B cell (primary cell): ENCODE results near the gene MYOZ2. TPM values are rescaled to one million over a fixed set of nuclear protein-coding genes. Genes with fewer than 3 reads are reported as not detected.

Experiments used
- ATAC-seq: fragments of 200-7000 bp; cut with Tn5 transposase; one replicate; pipeline ENCODE4 v1.10.0; 2021; ENCODE audit warnings: low read depth, mild to moderate bottlenecking, moderate number of reproducible peaks, moderate library complexity
- CTCF ChIA-PET: fragments of 350-600 bp; sonication (Branson Sonifier 250); formaldehyde crosslinking; loops from one replicate; lab custom pipeline; 2021; ENCODE audit warnings: antibody characterized with exemption, inconsistent platforms; lab: Charles Lee
- POLR2A ChIA-PET: fragments of 350-600 bp; sonication (Branson Sonifier 250); formaldehyde crosslinking; loops from one replicate; lab custom pipeline; 2021; ENCODE audit warnings: antibody characterized with exemption; lab: Charles Lee
- DNase-seq: peaks from one replicate; pipeline ENCODE4 v3.0.0; 2013
- H2AFZ ChIP-seq: 2 replicates; pipeline ENCODE4 v1.6.1; 2012; ENCODE audit warnings: mild to moderate bottlenecking, low read depth, low read length; ENCODE audit not compliant: insufficient read depth, poor library complexity, severe bottlenecking
- H3K27ac ChIP-seq, 2 donors: 1 replicate in 1 of 2; 2 replicates in 1 of 2; pipeline ENCODE4 v1.5.1; 2012 to 2013; ENCODE audit warnings: low read length in 2 of 2, mild to moderate bottlenecking in 2 of 2, moderate library complexity in 1 of 2
- H3K27me3 ChIP-seq, 4 experiments: fragments of 200-600 bp in 1 of 4; sonication (generic) in 1 of 4; replicated peaks in 1 of 4; 1 replicate in 2 of 4; 2 replicates in 2 of 4; pipeline versions ENCODE4 v1.6.1 to v1.7.0; 2013 to 2016; ENCODE audit warnings: low read length in 3 of 4, mild to moderate bottlenecking in 2 of 4, mixed read lengths in 1 of 4, moderate library complexity in 1 of 4; ENCODE audit not compliant: insufficient read depth in 4 of 4, control insufficient read depth in 3 of 4; ENCODE audit errors: control extremely low read depth in 1 of 4
- H3K36me3 ChIP-seq, 2 experiments: replicated peaks in 1 of 2; 1 replicate in 1 of 2; 2 replicates in 1 of 2; pipeline versions ENCODE4 v1.6.1 to v1.7.1; 2013; ENCODE audit warnings: low read length in 1 of 2; ENCODE audit not compliant: insufficient read depth in 2 of 2, control insufficient read depth in 1 of 2; ENCODE audit errors: control extremely low read depth in 1 of 2, extremely low read depth in 1 of 2
- H3K4me1 ChIP-seq, 2 donors: fragments of 200-600 bp in 1 of 2; sonication (generic) in 1 of 2; 1 replicate in 1 of 2; 2 replicates in 1 of 2; pipeline versions ENCODE4 v1.5.1 to v1.6.1; 2013 to 2017; ENCODE audit warnings: low read length in 2 of 2; ENCODE audit not compliant: control insufficient read depth in 2 of 2, insufficient read depth in 2 of 2
- H3K4me2 ChIP-seq: replicated peaks from 2 replicates; pipeline ENCODE3; 2012; ENCODE audit warnings: mild to moderate bottlenecking, low read depth, low read length; ENCODE audit not compliant: poor library complexity, severe bottlenecking
- H3K4me3 ChIP-seq, 5 experiments: fragments of 200-600 bp in 1 of 5; sonication (generic) in 1 of 5; 1 replicate in 3 of 5; 2 replicates in 2 of 5; pipeline versions ENCODE4 v1.5.1 to v1.7.0; 2011 to 2016; ENCODE audit warnings: low read length in 4 of 5, mild to moderate bottlenecking in 4 of 5, low read depth in 2 of 5, control low read depth in 1 of 5, moderate library complexity in 1 of 5; ENCODE audit not compliant: insufficient read depth in 1 of 5; ENCODE audit errors: control extremely low read depth in 1 of 5, extremely low read depth in 1 of 5
- H3K79me2 ChIP-seq: fragments of 200-600 bp; sonication (generic); one replicate; pipeline ENCODE4 v1.6.0; 2016; ENCODE audit warnings: low read length; ENCODE audit not compliant: control insufficient read depth, insufficient read depth
- H3K9ac ChIP-seq: fragments of 200-600 bp; sonication (generic); 2 replicates; pipeline ENCODE4 v1.6.1; 2017; ENCODE audit warnings: mild to moderate bottlenecking, low read length, moderate library complexity
- H3K9me3 ChIP-seq, 3 donors: one replicate each; pipeline versions ENCODE4 v1.6.1 to v1.7.1; 2013; ENCODE audit warnings: low read length in 2 of 3; ENCODE audit not compliant: control insufficient read depth in 2 of 3, insufficient read depth in 1 of 3; ENCODE audit errors: control extremely low read depth in 1 of 3
- H4K20me1 ChIP-seq: 2 replicates; pipeline ENCODE4 v1.6.0; 2012; ENCODE audit warnings: mild to moderate bottlenecking, low read length; ENCODE audit not compliant: insufficient read depth, control insufficient read depth, poor library complexity, severe bottlenecking
- H3K27ac Mint-ChIP-seq: one replicate; pipeline ENCODE4 v1.8.0; 2021; ENCODE audit warnings: mixed read lengths
- H3K27me3 Mint-ChIP-seq: one replicate; pipeline ENCODE4 v1.8.0; 2021; ENCODE audit warnings: mixed read lengths
- H3K4me1 Mint-ChIP-seq: one replicate; pipeline ENCODE4 v1.8.0; 2021; ENCODE audit warnings: mixed read lengths
- H3K4me3 Mint-ChIP-seq: one replicate; pipeline ENCODE4 v1.8.0; 2021; ENCODE audit warnings: mixed read lengths
- H3K9me3 Mint-ChIP-seq: one replicate; pipeline ENCODE4 v1.8.0; 2022; ENCODE audit warnings: mixed read lengths; ENCODE audit not compliant: insufficient read depth
- EZH2 ChIP-seq: IDR thresholded peaks from 2 replicates; pipeline ENCODE4 v1.6.1; 2012; ENCODE audit warnings: borderline replicate concordance, low read depth, mild to moderate bottlenecking, moderate library complexity, low read length; ENCODE audit not compliant: insufficient read depth, poor library complexity, severe bottlenecking
- whole genome bisulfite sequencing: methylation state at CpG from one replicate; pipeline ENCODE4 v1.1.5; 2013; ENCODE audit warnings: missing lambda C conversion rate; ENCODE audit not compliant: insufficient coverage; 5-methylcytosine and 5-hydroxymethylcytosine counted together
- intact Hi-C: fragments of 100-400 bp; cut with micrococcal nuclease; formaldehyde crosslinking; loops from one replicate; pipeline ENCODE4 v1.10.0; 2022
- polyA plus RNA-seq: library from polyadenylated mRNA; depleted of rRNA; stranded (reverse); fragments of >200 nt; gene quantifications from 2 replicates; pipeline ENCODE4 v1.2.3, GENCODE V29; 2012
- total RNA-seq, 2 donors: library from RNA; stranded (reverse); fragments of 120-200 nt in 1 of 2; gene quantifications; 1 replicate in 1 of 2; 2 replicates in 1 of 2; pipeline versions ENCODE4 v1.2.3 to v1.2.4, GENCODE V29; 2013 to 2022
- TF ChIP-seq, protein P1 (sequence below): fragments of 200-600 bp; IDR thresholded peaks from one replicate; pipeline ENCODE4 v1.8.0; 2022; ENCODE audit warnings: antibody characterized with exemption, mild to moderate bottlenecking

MYOZ2 gene
- total and polyA plus RNA-seq, 2 donors (not counting 1 experiment from before 2014, with no cell fraction given): not detected

DNA sequence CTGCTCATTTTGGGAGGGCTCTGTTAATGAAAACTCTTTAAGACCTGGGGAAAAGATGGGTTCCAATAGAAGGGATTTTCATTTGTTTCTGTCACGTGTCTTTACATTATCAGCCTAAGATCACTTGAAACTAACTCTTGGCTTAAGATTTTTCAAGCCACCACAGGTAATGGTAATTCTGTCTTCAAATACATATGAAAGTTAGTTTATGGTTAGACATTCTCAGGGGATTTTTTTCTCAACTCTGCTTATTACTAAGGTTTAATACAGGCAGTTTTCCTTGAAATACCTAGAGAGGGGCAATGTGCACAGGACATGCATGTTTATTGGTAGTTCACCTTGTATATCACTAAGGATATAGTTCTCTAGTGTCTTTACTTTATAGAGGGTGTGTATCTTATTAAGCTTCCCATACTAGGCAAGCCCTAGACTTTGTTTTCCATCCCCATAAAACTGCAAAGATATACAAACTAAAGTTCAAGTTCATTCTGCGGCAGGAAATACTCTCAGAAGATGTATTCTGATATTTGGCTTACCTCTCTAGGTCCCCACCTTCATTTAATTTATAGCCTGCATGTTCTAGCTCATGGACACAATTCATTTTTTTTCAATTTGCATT, 38.2 kb upstream of the MYOZ2 start:
- Mint-ChIP-seq H3K4me3 (no peak overlapping the region), H3K27ac (no peak overlapping the region), H3K27me3 (peaks cover 18% of the 10 kb centered on the region), H3K4me1 (peaks cover 2% of the 10 kb centered on the region), H3K9me3 (no peaks in the 10 kb centered on the region)
- Histone ChIP-seq H3K9ac (no peak overlapping the region), H3K36me3 (no peaks in the 10 kb centered on the region), H2AFZ (no peak overlapping the region), H3K27me3 (peaks cover 0 to 4% (median under 1%) of the 10 kb centered on the region in 4 experiments), H3K79me2 (no peaks in the 10 kb centered on the region), H3K4me2 (no peak overlapping the region), H3K4me1 (no peaks in the 10 kb centered on the region), H3K27ac (no peak overlapping the region), H3K4me3 (no peak overlapping the region), H4K20me1 (no peaks in the 10 kb centered on the region), H3K9me3 (no peaks in the 10 kb centered on the region)
- no peak for DNase-seq
- WGBS: no CpG with 5 or more reads among the region's 2 CpGs
- intact Hi-C loops: loop anchor here (5.0 kb wide), 1 partner anchor 45 kb away; no protein-coding TSS in a partner anchor
- CTCF ChIA-PET: interaction anchor here (0.6 kb wide), 1 partner anchor 53 kb away, joined by 3 read pairs; no protein-coding TSS in a partner anchor
- TF ChIP-seq EZH2: no peak
- TF ChIP-seq, protein P1, sequence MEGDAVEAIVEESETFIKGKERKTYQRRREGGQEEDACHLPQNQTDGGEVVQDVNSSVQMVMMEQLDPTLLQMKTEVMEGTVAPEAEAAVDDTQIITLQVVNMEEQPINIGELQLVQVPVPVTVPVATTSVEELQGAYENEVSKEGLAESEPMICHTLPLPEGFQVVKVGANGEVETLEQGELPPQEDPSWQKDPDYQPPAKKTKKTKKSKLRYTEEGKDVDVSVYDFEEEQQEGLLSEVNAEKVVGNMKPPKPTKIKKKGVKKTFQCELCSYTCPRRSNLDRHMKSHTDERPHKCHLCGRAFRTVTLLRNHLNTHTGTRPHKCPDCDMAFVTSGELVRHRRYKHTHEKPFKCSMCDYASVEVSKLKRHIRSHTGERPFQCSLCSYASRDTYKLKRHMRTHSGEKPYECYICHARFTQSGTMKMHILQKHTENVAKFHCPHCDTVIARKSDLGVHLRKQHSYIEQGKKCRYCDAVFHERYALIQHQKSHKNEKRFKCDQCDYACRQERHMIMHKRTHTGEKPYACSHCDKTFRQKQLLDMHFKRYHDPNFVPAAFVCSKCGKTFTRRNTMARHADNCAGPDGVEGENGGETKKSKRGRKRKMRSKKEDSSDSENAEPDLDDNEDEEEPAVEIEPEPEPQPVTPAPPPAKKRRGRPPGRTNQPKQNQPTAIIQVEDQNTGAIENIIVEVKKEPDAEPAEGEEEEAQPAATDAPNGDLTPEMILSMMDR: no peak
- POLR2A ChIA-PET: no interaction called here
- ATAC-seq: no peak

- Mint-ChIP-seq H3K4me3 (no peak overlapping the region), H3K27ac (no peak overlapping the region), H3K9me3 (no peaks in the 10 kb centered on the region), H3K27me3 (peaks cover 17% of the 10 kb centered on the region), H3K4me1 (peaks cover 2% of the 10 kb centered on the region)
- no peaks in the 10 kb centered on the region for H4K20me1 ChIP-seq
- H3K9ac ChIP-seq: no peak overlapping the region
- no peak for TF ChIP-seq EZH2
- TF ChIP-seq, protein P1: no peak
- H3K4me1 ChIP-seq: no peaks in the 10 kb centered on the region
- H2AFZ ChIP-seq: no peak overlapping the region
- no CpG with 5 or more reads among the region's 1 CpG for WGBS
- ChIA-PET POLR2A (no interaction called here), CTCF (no interaction called here)
- peaks cover 0 to 4% (median under 1%) of the 10 kb centered on the region in 4 experiments for H3K27me3 ChIP-seq
- intact Hi-C loops: loop anchor here (5.0 kb wide), 1 partner anchor 44 kb away; no protein-coding TSS in a partner anchor
- DNase-seq (no peak), ATAC-seq (no peak)
- H3K9me3 ChIP-seq: no peaks in the 10 kb centered on the region
- H3K4me2 ChIP-seq: no peak overlapping the region
- H3K79me2 ChIP-seq: no peaks in the 10 kb centered on the region
- no peak overlapping the region for H3K4me3 ChIP-seq
- H3K27ac ChIP-seq: no peak overlapping the region
- H3K36me3 ChIP-seq: no peaks in the 10 kb centered on the region
Measured at GRCh38 chr4:119098306-119098705, 37.3 kb upstream of the MYOZ2 start.
